Activated effector memory CD4-positive, alpha-beta T cell treated with Interleukin-2 at 50 U/mL for 16 hours (primary cell): ENCODE data around the gene METAP2.
"Not testable (repeated sequence)": the region's sequence is repeated elsewhere in the genome, so short reads cannot be mapped to it uniquely, and the experiment has no call there.

ENCODE experiments used
- DNase-seq: peaks from one replicate; pipeline ENCODE4 v3.0.0-alpha.2; 2020

The METAP2 gene

DNA sequence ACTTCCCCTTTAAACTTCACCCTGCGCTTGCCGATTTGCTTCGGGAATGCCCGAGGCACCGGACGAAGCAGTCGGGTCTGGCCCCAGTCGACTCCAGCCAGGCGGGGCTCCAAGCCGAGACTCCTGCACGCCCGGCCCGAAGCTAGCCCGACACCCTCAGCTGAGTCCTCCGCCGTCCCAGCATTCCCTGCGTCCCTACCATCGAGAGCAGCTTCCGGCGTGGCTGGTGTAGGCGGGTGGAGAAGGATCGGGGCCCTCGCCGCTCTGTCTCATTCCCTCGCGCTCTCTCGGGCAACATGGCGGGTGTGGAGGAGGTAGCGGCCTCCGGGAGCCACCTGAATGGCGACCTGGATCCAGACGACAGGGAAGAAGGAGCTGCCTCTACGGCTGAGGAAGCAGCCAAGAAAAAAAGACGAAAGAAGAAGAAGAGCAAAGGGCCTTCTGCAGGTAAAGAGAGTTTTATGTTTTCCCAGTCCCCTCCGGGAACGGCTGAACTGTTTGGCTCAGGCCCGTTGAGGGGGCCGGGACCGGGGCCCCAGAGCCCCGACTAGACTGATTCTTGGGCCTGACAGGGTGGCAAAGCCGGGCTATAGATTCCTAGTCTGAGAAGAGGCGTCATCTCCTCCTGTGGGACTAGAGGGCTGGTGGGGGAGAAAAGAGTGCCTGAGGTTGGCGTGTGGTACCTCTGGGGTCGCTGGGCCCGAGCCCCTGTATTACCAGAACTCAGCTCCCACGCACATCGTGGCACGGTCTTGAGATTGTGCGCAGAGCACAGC lies at the start of gene METAP2:
Gene METAP2 (plus strand): TSS at position 269 of the 776 bp plus-strand sequence. CDS start 28 bp downstream, at position 297.
- DNase-seq = peak; percentile 87

GRCh38 chr12:95424271-95424994 lies 49.5 kb upstream of the METAP2 start:
- no peak for DNase-seq

GRCh38 chr12:95429172-95429510 lies 44.8 kb upstream of the METAP2 start:
- DNase-seq = no peak

- DNase-seq = no peak
Measured at GRCh38 chr12:95431120-95431519, 42.8 kb upstream of the METAP2 start.

- no peak for DNase-seq
Measured at GRCh38 chr12:95435355-95435754, 38.6 kb upstream of the METAP2 start.

DNA sequence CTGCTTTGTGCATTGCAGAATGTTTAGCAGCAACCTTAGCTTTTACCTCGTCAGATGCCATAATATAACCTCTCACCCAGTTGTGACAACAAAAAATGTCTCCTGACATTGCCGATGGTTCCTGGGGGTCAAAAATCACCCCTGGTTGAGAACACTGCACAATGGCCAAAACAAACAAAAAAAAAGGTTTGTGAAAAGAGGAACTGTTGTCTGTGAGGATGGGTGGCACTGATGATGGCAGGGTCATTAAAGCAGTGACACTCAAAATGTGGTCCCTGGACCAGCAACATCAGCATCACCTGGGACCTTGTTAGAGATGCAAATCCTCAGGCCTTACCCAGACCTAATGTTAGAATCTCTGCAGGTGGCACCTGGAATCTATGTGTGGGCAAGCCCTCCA lies 36.4 kb upstream of the METAP2 start:
- no peak for DNase-seq

GRCh38 chr12:95439461-95440230 lies 34.3 kb upstream of the METAP2 start:
- no peak for DNase-seq

- no peak for DNase-seq
Measured at GRCh38 chr12:95440401-95440800, 33.6 kb upstream of the METAP2 start.

DNA sequence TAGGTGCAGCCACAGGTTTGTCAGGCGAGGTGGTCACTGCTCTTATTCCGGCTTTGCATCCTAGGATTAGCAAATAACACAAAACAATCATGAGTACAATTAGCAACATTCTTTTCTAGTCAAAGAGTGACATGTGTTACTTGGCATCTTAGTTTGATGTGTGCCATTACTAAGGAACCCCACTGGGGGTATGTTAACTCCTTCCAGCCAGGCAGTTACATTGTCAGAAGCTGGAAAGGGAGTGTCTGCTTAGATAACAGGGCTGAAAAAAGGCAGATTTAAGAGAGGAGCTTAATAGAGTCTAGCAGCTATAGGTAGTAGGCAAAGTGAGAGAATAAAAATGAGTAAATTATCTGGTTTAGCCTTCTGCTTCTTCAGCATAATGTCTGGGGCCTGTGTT lies 30.5 kb upstream of the METAP2 start:
- no peak for DNase-seq

DNA sequence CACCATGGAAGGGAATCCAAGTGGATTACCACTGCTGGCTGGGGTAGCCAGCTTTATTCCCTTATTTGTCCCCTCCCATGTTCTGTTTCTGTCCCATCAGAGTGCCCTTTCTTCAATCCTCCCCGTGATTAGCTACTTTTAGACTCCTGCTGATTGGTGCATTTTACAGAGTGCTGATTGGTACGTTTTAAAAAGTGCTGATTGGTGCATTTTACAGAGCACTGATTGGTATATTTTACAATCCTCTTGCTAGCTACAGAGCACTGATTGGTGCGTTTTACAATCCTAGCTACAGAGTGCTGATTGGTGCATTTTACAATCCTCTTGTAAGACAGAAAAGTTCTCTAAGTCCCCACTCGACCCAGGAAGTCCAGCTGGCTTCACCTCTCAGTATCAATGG lies 28.9 kb upstream of the METAP2 start:
- not testable (repeated sequence) for DNase-seq

- no peak for DNase-seq
Measured at GRCh38 chr12:95445884-95446505, 28.0 kb upstream of the METAP2 start.

- no peak for DNase-seq
Measured at GRCh38 chr12:95446506-95446900, 27.4 kb upstream of the METAP2 start.

- not testable (repeated sequence) for DNase-seq
Measured at GRCh38 chr12:95449656-95450055, 24.3 kb upstream of the METAP2 start.

- not testable (repeated sequence) for DNase-seq
Measured at GRCh38 chr12:95452501-95452900, 21.5 kb upstream of the METAP2 start.

DNA sequence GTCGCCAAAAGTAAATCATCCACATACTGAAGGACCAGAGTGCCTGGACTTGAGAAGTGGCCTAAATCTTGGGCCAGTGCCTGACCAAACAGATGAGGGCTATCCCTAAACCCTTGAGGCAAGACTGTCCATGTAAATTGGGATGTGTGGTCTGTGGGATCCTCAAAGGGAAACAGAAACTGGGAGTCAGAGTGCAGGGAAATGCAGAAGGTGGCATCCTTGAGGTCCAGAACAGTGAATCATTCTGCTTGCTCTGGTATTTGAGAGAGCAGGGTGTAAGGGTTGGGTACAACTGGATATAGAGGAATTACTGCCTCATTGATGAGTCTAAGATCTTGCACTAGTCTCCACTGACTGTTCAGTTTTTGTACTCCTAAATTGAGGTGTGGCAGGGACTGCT lies 20.1 kb upstream of the METAP2 start:
- not testable (repeated sequence) for DNase-seq

GRCh38 chr12:95454780-95455215 lies 19.2 kb upstream of the METAP2 start:
- not testable (repeated sequence) for DNase-seq

GRCh38 chr12:95457605-95458004 lies 16.3 kb upstream of the METAP2 start:
- not testable (repeated sequence) for DNase-seq

GRCh38 chr12:95458761-95459160 lies 15.2 kb upstream of the METAP2 start:
- DNase-seq = no peak

GRCh38 chr12:95459310-95459709 lies 14.6 kb upstream of the METAP2 start:
- no peak for DNase-seq

GRCh38 chr12:95460105-95460504 lies 13.8 kb upstream of the METAP2 start:
- no peak for DNase-seq

DNA sequence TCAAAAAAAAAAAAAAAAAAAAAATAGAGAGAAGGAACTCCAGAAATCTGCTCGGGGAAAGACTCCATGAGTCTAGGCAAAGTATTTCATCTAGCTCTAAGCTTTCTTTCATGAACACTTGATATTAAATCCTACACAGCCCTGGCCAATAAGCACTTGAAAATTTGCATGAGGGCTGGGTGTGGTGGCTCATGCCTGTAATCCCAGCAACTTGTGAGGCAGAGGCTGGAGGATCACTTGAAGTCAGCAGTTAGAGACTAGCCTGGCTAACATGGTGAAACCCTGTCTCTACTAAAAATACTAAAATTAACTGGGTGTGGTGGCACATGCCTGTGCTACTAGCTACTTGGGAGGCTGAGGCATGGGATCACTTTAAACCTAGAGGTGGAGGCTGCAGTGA lies 13.1 kb upstream of the METAP2 start:
- DNase-seq = no peak

- no peak for DNase-seq
Measured at GRCh38 chr12:95462081-95462480, 11.9 kb upstream of the METAP2 start.

DNA sequence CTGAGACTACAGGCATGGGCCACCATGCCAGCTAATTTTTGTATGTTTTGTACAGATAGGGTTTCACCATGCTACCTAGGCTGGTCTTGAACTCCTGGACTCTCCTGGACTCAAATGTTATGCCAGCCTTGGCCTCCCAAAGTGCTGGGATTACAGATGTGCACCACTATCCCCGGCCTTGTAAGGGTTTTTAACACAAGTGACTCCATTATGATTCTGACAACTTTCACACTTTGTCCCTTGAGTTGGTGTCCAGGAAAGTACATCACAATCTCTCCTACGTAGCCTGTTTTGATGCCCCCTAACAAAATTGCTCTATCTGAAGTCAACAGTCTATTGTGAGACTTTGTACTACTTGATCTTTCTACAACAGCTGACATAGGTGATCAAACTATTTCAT lies 11.4 kb upstream of the METAP2 start:
- DNase-seq = no peak
